GM23338 (cell line): ENCODE results near the gene ABI3. TPM values are rescaled to one million over a fixed set of nuclear protein-coding genes. Genes with fewer than 3 reads are reported as not detected.
"Not testable (repeated sequence)": the region's sequence is repeated elsewhere in the genome, so short reads cannot be mapped to it uniquely, and the experiment has no call there.

Experiments
- ATAC-seq: fragments of 200-7000 bp; cut with Tn5 transposase; 3 replicates; pipeline ENCODE4 v1.9.1; 2020
- DNase-seq: peaks from one replicate; pipeline ENCODE4 v3.0.0-alpha.2; 2015; ENCODE audit warnings: low spot score
- H2AFZ ChIP-seq: fragments of 200-600 bp; sonication (generic); 2 replicates; pipeline ENCODE4 v1.8.0; 2016; ENCODE audit warnings: antibody characterized with exemption, mild to moderate bottlenecking, moderate library complexity
- H3F3A ChIP-seq: fragments of 200-600 bp; sonication (generic); replicated peaks from 2 replicates; pipeline ENCODE4 v1.8.0; 2017; ENCODE audit warnings: antibody characterized with exemption, mixed run types, low read depth
- H3K27ac ChIP-seq: fragments of 200-600 bp; sonication (generic); 2 replicates; pipeline ENCODE4 v1.6.1; 2016; ENCODE audit warnings: low read depth
- H3K27me3 ChIP-seq: fragments of 200-600 bp; sonication (generic); 2 replicates; pipeline ENCODE4 v1.8.0; 2016; ENCODE audit warnings: mild to moderate bottlenecking, mixed run types, moderate library complexity; ENCODE audit not compliant: insufficient read depth
- H3K36me3 ChIP-seq: fragments of 200-600 bp; sonication (generic); 2 replicates; pipeline ENCODE4 v1.8.0; 2016; ENCODE audit warnings: mild to moderate bottlenecking; ENCODE audit not compliant: insufficient read depth
- H3K4me1 ChIP-seq: fragments of 200-600 bp; sonication (generic); 2 replicates; pipeline ENCODE4 v1.8.0; 2016; ENCODE audit warnings: mild to moderate bottlenecking, moderate library complexity; ENCODE audit not compliant: insufficient read depth
- H3K4me2 ChIP-seq: fragments of 200-600 bp; sonication (generic); 2 replicates; pipeline ENCODE4 v1.7.1; 2017; ENCODE audit warnings: mixed run types
- H3K4me3 ChIP-seq: fragments of 200-600 bp; sonication (generic); 2 replicates; pipeline ENCODE4 v1.6.1; 2016; ENCODE audit warnings: mixed run types
- H3K79me2 ChIP-seq: fragments of 200-600 bp; sonication (generic); replicated peaks from 2 replicates; pipeline ENCODE4 v1.8.0; 2017; ENCODE audit warnings: mild to moderate bottlenecking; ENCODE audit not compliant: insufficient read depth
- H3K9me2 ChIP-seq: fragments of 200-600 bp; sonication (generic); 2 replicates; pipeline ENCODE4 v1.8.0; 2017; ENCODE audit not compliant: insufficient read depth
- H4K20me1 ChIP-seq: fragments of 200-600 bp; sonication (generic); replicated peaks from 2 replicates; pipeline ENCODE4 v1.8.0; 2017; ENCODE audit warnings: mild to moderate bottlenecking; ENCODE audit not compliant: insufficient read depth
- H3K27ac Mint-ChIP-seq: 2 replicates; pipeline ENCODE4 v1.8.0; 2020; ENCODE audit warnings: inconsistent platforms, mild to moderate bottlenecking, moderate library complexity, mixed read lengths
- H3K27me3 Mint-ChIP-seq: 3 replicates; pipeline ENCODE4 v1.8.0; 2022; ENCODE audit warnings: low read depth, mild to moderate bottlenecking, moderate library complexity, mixed read lengths, inconsistent platforms; ENCODE audit not compliant: insufficient read depth, poor library complexity
- H3K36me3 Mint-ChIP-seq: 3 replicates; pipeline ENCODE4 v1.8.0; 2021; ENCODE audit warnings: low read depth, mild to moderate bottlenecking, inconsistent platforms, moderate library complexity, mixed read lengths
- H3K4me1 Mint-ChIP-seq: 3 replicates; pipeline ENCODE4 v1.8.0; 2020; ENCODE audit warnings: mild to moderate bottlenecking, inconsistent platforms, mixed read lengths
- H3K4me3 Mint-ChIP-seq: 3 replicates; pipeline ENCODE4 v1.8.0; 2021; ENCODE audit warnings: moderate library complexity, mild to moderate bottlenecking, inconsistent platforms, mixed read lengths
- H3K9me3 Mint-ChIP-seq: 3 replicates; pipeline ENCODE4 v1.8.0; 2020; ENCODE audit warnings: moderate library complexity, mild to moderate bottlenecking, inconsistent platforms, mixed read lengths
- CREB1 ChIP-seq: fragments of 250-450 bp; sonication (Bioruptor Pico); IDR thresholded peaks from 2 replicates; pipeline ENCODE4 v1.5.0; 2020; ENCODE audit warnings: low read depth, mild to moderate bottlenecking, moderate library complexity
- ETS1 ChIP-seq: IDR thresholded peaks from 2 replicates; pipeline ENCODE4 v1.6.1; 2016; ENCODE audit warnings: antibody characterized with exemption
- EZH2 ChIP-seq: fragments of 200-600 bp; sonication (generic); IDR thresholded peaks from one replicate; pipeline ENCODE4 v1.8.0; 2017; ENCODE audit warnings: antibody characterized with exemption, mild to moderate bottlenecking, low read depth; ENCODE audit not compliant: unreplicated experiment
- JUNB ChIP-seq: IDR thresholded peaks from one replicate; pipeline ENCODE4 v1.6.1; 2016; ENCODE audit warnings: antibody characterized with exemption; ENCODE audit not compliant: unreplicated experiment
- ZNF462 ChIP-seq: fragments of 250-450 bp; sonication (Bioruptor Pico); IDR thresholded peaks from 2 replicates; pipeline ENCODE4 v1.5.0; 2020; ENCODE audit warnings: mild to moderate bottlenecking, moderate library complexity
- polyA plus RNA-seq: library from polyadenylated mRNA; unstranded; fragments of >200 nt; fragmentation: Nextera tagmentation; extraction: Ambion mirVana; gene quantifications from 2 replicates; pipeline ENCODE4 v1.2.1, GENCODE V29; 2016
- total RNA-seq: library from RNA; depleted of rRNA; stranded (reverse); fragments of >200 nt; shearing (Covaris generic); gene quantifications from 2 replicates; pipeline ENCODE4 v1.2.3, GENCODE V29; 2014

ABI3 gene
- total and polyA plus RNA-seq, 2 experiments from 2014 or later: 1.8 to 3.0 TPM

- H3K27ac Mint-ChIP-seq, H3K4me3 Mint-ChIP-seq, H3K4me1 ChIP-seq, H3K27me3 Mint-ChIP-seq, H3K27me3 ChIP-seq, H3K27ac ChIP-seq, ATAC-seq, H3K79me2 ChIP-seq, H4K20me1 ChIP-seq, H3F3A ChIP-seq, H3K4me3 ChIP-seq, H3K9me2 ChIP-seq, H2AFZ ChIP-seq, DNase-seq, H3K36me3 ChIP-seq, H3K4me1 Mint-ChIP-seq, H3K4me2 ChIP-seq: not testable (repeated sequence)
- peaks cover 20% of the 10 kb centered on the region for H3K36me3 Mint-ChIP-seq
- H3K9me3 Mint-ChIP-seq: peaks cover 44% of the 10 kb centered on the region
These were observed 26.0 kb upstream of the ABI3 start for GRCh38 chr17:49184522-49184921.

GRCh38 chr17:49185381-49185780 lies 25.1 kb upstream of the ABI3 start:
- peaks cover 20% of the 10 kb centered on the region for H3K36me3 Mint-ChIP-seq
- not testable (repeated sequence) for H3K27ac Mint-ChIP-seq

GRCh38 chr17:49187301-49187700 lies 23.2 kb upstream of the ABI3 start:
- TF ChIP-seq EZH2: no peak
- TF ChIP-seq CREB1 (CRISPR knock-in tag): no peak
- no peak for TF ChIP-seq ETS1
- TF ChIP-seq ZNF462 (CRISPR knock-in tag): no peak
- TF ChIP-seq JUNB: no peak
- peaks cover 2% of the 10 kb centered on the region; the same call in 1 of the 2 replicates for H3K4me1 ChIP-seq
- no peak overlapping the region for H2AFZ ChIP-seq
- H3K4me3 ChIP-seq: no peak overlapping the region
- H3K9me2 ChIP-seq: no peaks in the 10 kb centered on the region
- no peak overlapping the region for H3K27ac Mint-ChIP-seq
- peaks cover 24% of the 10 kb centered on the region for H3K36me3 Mint-ChIP-seq
- no peak overlapping the region for H3K4me2 ChIP-seq
- no peak for ATAC-seq
- no peak for DNase-seq
- H3K27me3 ChIP-seq: no peaks in the 10 kb centered on the region
- no peak overlapping the region for H3K4me3 Mint-ChIP-seq
- peaks cover 5% of the 10 kb centered on the region; the same call in 1 of the 2 replicates for H3F3A ChIP-seq
- H3K9me3 Mint-ChIP-seq: peaks cover 39% of the 10 kb centered on the region
- H4K20me1 ChIP-seq: no peaks in the 10 kb centered on the region
- H3K4me1 Mint-ChIP-seq: 0 out of 3 replicates have a peak, but pooled peaks cover 5% of the 10 kb centered on the region
- no peaks in the 10 kb centered on the region for H3K79me2 ChIP-seq
- 0 out of 2 replicates have a peak, but pooled peaks cover 3% of the 10 kb centered on the region for H3K36me3 ChIP-seq
- H3K27ac ChIP-seq: no peak overlapping the region
- peaks cover 11% of the 10 kb centered on the region for H3K27me3 Mint-ChIP-seq

More at GRCh38 chr17:49185381-49185780, 25.1 kb upstream of the ABI3 start:
- H3F3A ChIP-seq, H3K9me2 ChIP-seq, H3K4me1 Mint-ChIP-seq, H2AFZ ChIP-seq, H3K4me3 Mint-ChIP-seq, H3K4me1 ChIP-seq, H3K4me2 ChIP-seq, ATAC-seq, DNase-seq, H3K4me3 ChIP-seq, H3K27me3 Mint-ChIP-seq, H3K36me3 ChIP-seq, H3K27ac ChIP-seq, H3K27me3 ChIP-seq, H3K79me2 ChIP-seq, H4K20me1 ChIP-seq: not testable (repeated sequence)
- peaks cover 41% of the 10 kb centered on the region for H3K9me3 Mint-ChIP-seq
